GM12878 (cell line): ENCODE data around the gene ZNF768. TPM values are rescaled to one million over a fixed set of nuclear protein-coding genes. Genes with fewer than 3 reads are reported as not detected.
"Not testable (repeated sequence)": the region's sequence is repeated elsewhere in the genome, so short reads cannot be mapped to it uniquely, and the experiment has no call there.

Experiments used
- ATAC-seq: fragments of 200-7000 bp; cut with Tn5 transposase; 3 replicates; pipeline ENCODE4 v1.9.1; 2020; ENCODE audit warnings: mild to moderate bottlenecking, moderate library complexity
- BruUV-seq: library from RNA; stranded (reverse); fragments of 400-500 nt; replicated peaks from 2 replicates; lab custom pipeline; 2021; lab: Mats Ljungman, UMichigan
- CTCF ChIA-PET: fragments of 300-600 bp; sonication (Branson Sonifier 250); formaldehyde crosslinking; extraction: SDS; loops from one replicate; lab custom pipeline; 2021; ENCODE audit warnings: inconsistent platforms; lab: Yijun Ruan, JAX
- POLR2A ChIA-PET: fragments of 350-600 bp; formaldehyde crosslinking; extraction: SDS; loops from one replicate; lab custom pipeline; 2021; ENCODE audit warnings: inconsistent platforms; lab: Charles Lee
- RAD21 ChIA-PET: fragments of 300-600 bp; sonication (Branson Sonifier 250); formaldehyde crosslinking; loops from one replicate; lab custom pipeline; 2023; ENCODE audit warnings: antibody characterized with exemption; ENCODE audit not compliant: unreplicated experiment; lab: Charles Lee
- SMC1A ChIA-PET: fragments of 300-600 bp; sonication (Branson Sonifier 250); formaldehyde crosslinking; loops from one replicate; lab custom pipeline; 2023; ENCODE audit not compliant: unreplicated experiment, uncharacterized antibody; lab: Charles Lee
- DNase-seq: peaks from one replicate; pipeline ENCODE4 v3.0.0-alpha.2; 2011; ENCODE audit warnings: low read depth, low spot score
- FAIRE-seq: peaks from 3 replicates; lab custom pipeline; 2011; peaks lifted over from hg19 to GRCh38; lab: Jason Lieb, UNC
- H2AFZ ChIP-seq: 2 replicates; pipeline ENCODE4 v1.6.0; 2011; ENCODE audit warnings: low read depth, low read length, control low read depth; ENCODE audit not compliant: control insufficient read depth
- H3K27ac ChIP-seq: 2 replicates; pipeline ENCODE4 v1.5.1; 2011; ENCODE audit warnings: control low read depth; ENCODE audit not compliant: control insufficient read depth, insufficient read depth
- H3K27me3 ChIP-seq, 2 experiments: replicated peaks in 1 of 2; 2 replicates each; pipeline versions ENCODE4 v1.6.0 to v1.6.1; 2011; ENCODE audit warnings: low read length in 1 of 2; ENCODE audit not compliant: control insufficient read depth in 2 of 2, insufficient read depth in 2 of 2
- H3K36me3 ChIP-seq, 2 experiments: 2 replicates each; pipeline ENCODE4 v1.5.1; 2011; ENCODE audit warnings: low read length in 1 of 2; ENCODE audit not compliant: control insufficient read depth in 2 of 2, insufficient read depth in 2 of 2
- H3K4me1 ChIP-seq: 2 replicates; pipeline ENCODE4 v1.6.1; 2011; ENCODE audit warnings: mild to moderate bottlenecking, low read length, moderate library complexity, mixed read lengths; ENCODE audit not compliant: control insufficient read depth, insufficient read depth
- H3K4me2 ChIP-seq: 2 replicates; pipeline ENCODE4 v1.6.0; 2011; ENCODE audit warnings: control low read depth; ENCODE audit not compliant: control insufficient read depth, insufficient read depth
- H3K4me3 ChIP-seq: fragments of 200-600 bp; sonication (generic); 2 replicates; pipeline ENCODE4 v1.5.1; 2016
- H3K79me2 ChIP-seq: 2 replicates; pipeline ENCODE4 v1.6.0; 2011; ENCODE audit warnings: low read length; ENCODE audit not compliant: control insufficient read depth, insufficient read depth
- H3K9ac ChIP-seq: 2 replicates; pipeline ENCODE4 v1.8.0; 2011; ENCODE audit warnings: low read length, control low read depth, mixed read lengths; ENCODE audit not compliant: control insufficient read depth, insufficient read depth
- H3K9me3 ChIP-seq: replicated peaks from 3 replicates; pipeline ENCODE4 v1.5.1; 2011; ENCODE audit warnings: mild to moderate bottlenecking, low read length; ENCODE audit not compliant: control insufficient read depth, insufficient read depth
- H4K20me1 ChIP-seq: 2 replicates; pipeline ENCODE4 v1.6.0; 2011; ENCODE audit not compliant: control insufficient read depth, insufficient read depth
- CEBPB ChIP-seq, 2 experiments: fragments of 150-350 bp in 1 of 2; IDR thresholded peaks; 2 replicates each; pipeline ENCODE4 v1.6.1; 2012 to 2014; ENCODE audit warnings: low read depth in 2 of 2, low read length in 2 of 2, borderline replicate concordance in 1 of 2, inconsistent platforms in 1 of 2
- E2F4 ChIP-seq: IDR thresholded peaks from 2 replicates; pipeline ENCODE4 v1.6.1; 2012; ENCODE audit warnings: low read depth, low read length, improper control_type of control experiment
- MEF2B ChIP-seq: fragments of 450-650 bp; IDR thresholded peaks from 2 replicates; pipeline ENCODE4 v1.6.1; 2018; ENCODE audit warnings: mild to moderate bottlenecking, moderate library complexity; ENCODE audit not compliant: partially characterized antibody, poor library complexity, severe bottlenecking
- MTA2 ChIP-seq: fragments of 450-650 bp; IDR thresholded peaks from 2 replicates; pipeline ENCODE4 v1.6.1; 2016; ENCODE audit warnings: low read depth, mild to moderate bottlenecking, moderate library complexity
- NFIC ChIP-seq: IDR thresholded peaks from 2 replicates; pipeline ENCODE4 v1.6.1; 2012; ENCODE audit warnings: low read depth, mild to moderate bottlenecking, inconsistent platforms, low read length, moderate library complexity
- NFYB ChIP-seq: IDR thresholded peaks from 2 replicates; pipeline ENCODE4 v1.6.1; 2011; ENCODE audit warnings: low read depth, mild to moderate bottlenecking, low read length, improper control_type of control experiment, moderate library complexity; ENCODE audit not compliant: insufficient read depth
- PRDM15 ChIP-seq: fragments of 450-650 bp; formaldehyde crosslinking; IDR thresholded peaks from 2 replicates; pipeline ENCODE4 v1.4.0; 2020; ENCODE audit warnings: mild to moderate bottlenecking, moderate library complexity
- RUNX3 ChIP-seq: IDR thresholded peaks from 2 replicates; pipeline ENCODE4 v1.6.1; 2012; ENCODE audit warnings: low read length, inconsistent platforms
- SREBF2 ChIP-seq: IDR thresholded peaks from 2 replicates; pipeline ENCODE4 v1.6.1; 2012; ENCODE audit warnings: mild to moderate bottlenecking, low read length
- ZNF207 ChIP-seq: fragments of 450-650 bp; IDR thresholded peaks from 2 replicates; pipeline ENCODE4 v1.6.1; 2014; ENCODE audit warnings: antibody characterized with exemption, mild to moderate bottlenecking, borderline replicate concordance
- WGBS: methylation state at CpG from one replicate; pipeline ENCODE4 v1.1.6; 2016; ENCODE audit warnings: low lambda C conversion rate; ENCODE audit not compliant: insufficient replicate concordance, insufficient coverage; ENCODE audit errors: missing lambda C conversion rate; 5-methylcytosine and 5-hydroxymethylcytosine counted together
- in situ Hi-C: fragments of 300-500 bp; cut with MboI; formaldehyde crosslinking; loops from 9 replicates; pipeline ENCODE4 v1.14.3; 2018; ENCODE audit warnings: mixed read lengths
- intact Hi-C: fragments of 100-400 bp; cut with micrococcal nuclease; formaldehyde crosslinking; loops from one replicate; pipeline ENCODE4 v1.14.2; 2022; ENCODE audit not compliant: unreplicated experiment
- polyA plus RNA-seq, 11 experiments: library from polyadenylated mRNA; depleted of rRNA in 4 of 11; unstranded in 6 of 11; stranded (reverse) in 5 of 11; fragments of >200 nt; fragmentation: Nextera tagmentation in 4 of 11; fragmentation: Illumina TruSeq in 1 of 11; extraction: Ambion mirVana in 4 of 11; extraction: Trizol in 1 of 11; gene quantifications; 1 replicate in 1 of 11; 2 replicates in 10 of 11; pipeline versions ENCODE4 v1.2.1 to v1.2.3, GENCODE V29; 2011 to 2016; ENCODE audit warnings: inconsistent platforms in 2 of 11, missing spikeins in 2 of 11, low read depth in 1 of 11
- total RNA-seq, 4 experiments: library from RNA; depleted of rRNA in 3 of 4; stranded (reverse); fragments of >200 nt in 3 of 4; fragmentation: Illumina TruSeq in 1 of 4; extraction: Trizol in 1 of 4; gene quantifications; 2 replicates each; pipeline versions ENCODE4 v1.2.1 to v1.2.3, GENCODE V29; 2013 to 2021
- TF ChIP-seq, protein P1 (sequence below): fragments of 450-650 bp; IDR thresholded peaks from 2 replicates; pipeline ENCODE4 v1.6.1; 2017; ENCODE audit warnings: low read depth, mild to moderate bottlenecking, moderate library complexity

Gene ZNF768
- total and polyA plus RNA-seq, 10 of the 15 experiments (the other 5 are each of a cell fraction or from before 2014, with no cell fraction given): 0.05 to 23.1 (median 9.1) TPM

DNA sequence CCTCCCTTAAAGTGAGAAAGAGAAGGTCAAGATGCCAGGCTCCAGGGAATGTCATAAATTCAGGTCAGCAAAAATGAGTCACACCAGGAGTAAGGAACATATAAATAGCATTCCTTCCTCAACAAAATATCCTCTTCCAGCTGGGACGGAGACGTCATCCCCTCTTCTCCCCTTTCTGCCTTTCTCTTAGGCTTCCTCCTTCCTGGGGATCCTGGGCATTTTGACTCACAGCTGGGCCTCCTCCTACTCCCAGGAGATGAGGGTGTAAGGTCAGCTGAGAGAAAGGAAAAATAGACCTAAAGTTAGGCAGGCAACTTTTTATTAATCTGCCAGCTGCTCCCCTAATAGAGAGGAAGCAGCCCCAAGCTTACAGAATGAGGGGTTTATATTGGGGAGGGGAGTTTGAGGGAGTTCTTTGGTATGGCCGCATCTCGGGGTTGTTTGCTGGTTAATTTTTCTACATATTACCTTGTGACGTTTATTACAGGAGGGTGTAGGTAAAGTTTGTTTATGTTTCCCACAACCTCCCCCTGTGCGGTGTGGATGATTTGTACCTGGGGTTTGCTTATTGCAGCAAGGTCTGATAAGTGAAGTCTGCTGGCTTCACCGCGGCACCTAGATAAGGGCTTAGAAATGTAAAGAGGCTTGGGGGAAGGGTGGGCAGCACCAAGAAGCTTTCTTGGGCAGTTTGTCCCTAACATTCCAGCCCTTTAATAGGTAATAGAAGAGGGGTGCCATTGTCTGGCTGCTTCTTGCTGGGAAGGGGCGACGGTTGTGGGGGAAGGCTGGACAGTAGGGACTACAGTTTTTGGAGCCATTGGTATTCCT, 15.3 kb upstream of the ZNF768 start (continued):
- TF ChIP-seq PRDM15 (CRISPR knock-in tag): no peak
- TF ChIP-seq MEF2B: no peak
- TF ChIP-seq ZNF207: no peak
- TF ChIP-seq MTA2: no peak
- TF ChIP-seq, protein P1, sequence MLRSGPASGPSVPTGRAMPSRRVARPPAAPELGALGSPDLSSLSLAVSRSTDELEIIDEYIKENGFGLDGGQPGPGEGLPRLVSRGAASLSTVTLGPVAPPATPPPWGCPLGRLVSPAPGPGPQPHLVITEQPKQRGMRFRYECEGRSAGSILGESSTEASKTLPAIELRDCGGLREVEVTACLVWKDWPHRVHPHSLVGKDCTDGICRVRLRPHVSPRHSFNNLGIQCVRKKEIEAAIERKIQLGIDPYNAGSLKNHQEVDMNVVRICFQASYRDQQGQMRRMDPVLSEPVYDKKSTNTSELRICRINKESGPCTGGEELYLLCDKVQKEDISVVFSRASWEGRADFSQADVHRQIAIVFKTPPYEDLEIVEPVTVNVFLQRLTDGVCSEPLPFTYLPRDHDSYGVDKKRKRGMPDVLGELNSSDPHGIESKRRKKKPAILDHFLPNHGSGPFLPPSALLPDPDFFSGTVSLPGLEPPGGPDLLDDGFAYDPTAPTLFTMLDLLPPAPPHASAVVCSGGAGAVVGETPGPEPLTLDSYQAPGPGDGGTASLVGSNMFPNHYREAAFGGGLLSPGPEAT: no peak
- TF ChIP-seq NFIC: no peak
- TF ChIP-seq CEBPB (IDR thresholded peaks at IDR 0.05; ENCODE audit: borderline replicate concordance in 1 of 2, low read depth in 2 of 2, low read length in 2 of 2): no peak
- TF ChIP-seq E2F4: no peak
- TF ChIP-seq NFYB: no peak
- TF ChIP-seq SREBF2: no peak
- TF ChIP-seq RUNX3: no peak

DNA sequence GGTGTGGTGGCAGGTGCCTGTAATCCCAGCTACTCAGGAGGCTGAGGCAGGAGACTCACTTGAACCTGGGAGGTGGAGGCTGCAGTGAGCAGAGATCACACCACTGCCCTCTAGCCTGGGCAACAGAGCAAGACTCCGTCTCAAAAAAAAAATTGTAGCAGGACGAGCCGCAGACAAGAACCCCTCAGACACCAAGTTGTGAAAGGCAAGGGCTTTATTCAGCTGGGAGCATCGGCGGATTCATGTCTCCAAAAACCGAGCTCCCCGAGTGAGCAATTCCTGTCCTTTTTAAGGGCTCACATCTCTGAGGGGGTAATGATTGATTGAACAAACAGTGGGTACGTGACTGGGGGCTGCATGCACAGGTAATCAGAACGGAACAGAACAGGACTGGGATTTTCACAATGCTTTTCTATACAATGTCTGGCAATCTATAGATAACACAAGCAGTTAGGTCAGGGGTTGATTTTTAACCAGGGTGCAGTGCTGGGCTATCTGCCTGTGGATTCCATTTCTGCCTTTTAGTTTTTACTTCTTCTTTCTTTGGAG, 14.6 kb upstream of the ZNF768 start:
- H3K79me2 ChIP-seq, H3K4me1 ChIP-seq, H4K20me1 ChIP-seq, H3K9me3 ChIP-seq, BruUV-seq, H3K4me3 ChIP-seq, H3K27ac ChIP-seq, ATAC-seq, H3K9ac ChIP-seq, intact Hi-C loops, H3K27me3 ChIP-seq, H2AFZ ChIP-seq, H3K4me2 ChIP-seq, H3K36me3 ChIP-seq, FAIRE-seq, DNase-seq, in situ Hi-C loops: not testable (repeated sequence)
- SMC1A ChIA-PET: interaction anchor here (1.0 kb wide), 1 partner anchor 90 kb away, joined by 3 read pairs; no protein-coding TSS in a partner anchor
- CTCF ChIA-PET: interaction anchor here (1.0 to 1.3 kb wide), 2 partner anchors 8 to 60 kb away, joined by 3 to 5 read pairs; no protein-coding TSS in a partner anchor
- RAD21 ChIA-PET: interaction anchor here (1.4 kb wide), 1 partner anchor 57 kb away, joined by 5 read pairs; no protein-coding TSS in a partner anchor
- POLR2A ChIA-PET: interaction anchor here (0.5 to 0.9 kb wide), 3 partner anchors 8 to 16 kb away, joined by 3 to 4 read pairs (median 3); no protein-coding TSS in a partner anchor
- WGBS: 87% methylated on average over 9 of the region's 9 CpGs
